Fibroblast of lung (primary cell): Measurements from ENCODE around the gene DGKG.

Experiments used
- EZH2 ChIP-seq: IDR thresholded peaks from 2 replicates; pipeline ENCODE4 v1.5.1; 2012; ENCODE audit warnings: low read length, control low read depth, mild to moderate bottlenecking; ENCODE audit errors: missing control alignments
- TF ChIP-seq, protein P1 (sequence below), 2 donors: IDR thresholded peaks in 1 of 2; conservative IDR thresholded peaks in 1 of 2; 1 replicate in 1 of 2; 2 replicates in 1 of 2; pipeline ENCODE4 v1.5.1; 2011 to 2012; ENCODE audit warnings: low read length in 2 of 2, control low read depth in 1 of 2, inconsistent platforms in 1 of 2, low read depth in 1 of 2, mild to moderate bottlenecking in 1 of 2

DNA sequence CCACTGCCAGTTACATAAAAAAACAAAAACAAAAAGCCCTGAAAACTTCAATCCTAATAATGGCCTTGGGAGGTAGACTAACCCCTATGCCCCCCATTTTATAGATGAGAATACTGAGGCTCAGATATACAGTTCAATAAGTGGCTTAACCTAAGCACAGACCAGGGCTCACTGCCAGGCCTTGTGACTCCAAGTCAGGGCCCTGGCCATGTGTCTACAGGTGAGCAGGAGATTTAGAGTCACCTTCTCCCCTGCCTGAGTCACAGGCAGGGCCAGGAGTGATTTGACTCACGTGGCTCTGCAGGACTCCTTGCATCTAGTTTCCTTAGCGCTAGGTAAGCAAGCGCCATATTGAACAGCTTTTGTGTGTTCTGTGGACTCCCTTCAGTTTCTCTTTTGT lies 154.5 kb downstream of the DGKG start:
- TF ChIP-seq, protein P1, sequence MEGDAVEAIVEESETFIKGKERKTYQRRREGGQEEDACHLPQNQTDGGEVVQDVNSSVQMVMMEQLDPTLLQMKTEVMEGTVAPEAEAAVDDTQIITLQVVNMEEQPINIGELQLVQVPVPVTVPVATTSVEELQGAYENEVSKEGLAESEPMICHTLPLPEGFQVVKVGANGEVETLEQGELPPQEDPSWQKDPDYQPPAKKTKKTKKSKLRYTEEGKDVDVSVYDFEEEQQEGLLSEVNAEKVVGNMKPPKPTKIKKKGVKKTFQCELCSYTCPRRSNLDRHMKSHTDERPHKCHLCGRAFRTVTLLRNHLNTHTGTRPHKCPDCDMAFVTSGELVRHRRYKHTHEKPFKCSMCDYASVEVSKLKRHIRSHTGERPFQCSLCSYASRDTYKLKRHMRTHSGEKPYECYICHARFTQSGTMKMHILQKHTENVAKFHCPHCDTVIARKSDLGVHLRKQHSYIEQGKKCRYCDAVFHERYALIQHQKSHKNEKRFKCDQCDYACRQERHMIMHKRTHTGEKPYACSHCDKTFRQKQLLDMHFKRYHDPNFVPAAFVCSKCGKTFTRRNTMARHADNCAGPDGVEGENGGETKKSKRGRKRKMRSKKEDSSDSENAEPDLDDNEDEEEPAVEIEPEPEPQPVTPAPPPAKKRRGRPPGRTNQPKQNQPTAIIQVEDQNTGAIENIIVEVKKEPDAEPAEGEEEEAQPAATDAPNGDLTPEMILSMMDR (conservative IDR thresholded peaks at IDR 0.05 in 1 of 2, IDR thresholded peaks at IDR 0.05 in 1 of 2; ENCODE audit: low read depth in 1 of 2, low read length in 2 of 2), result no peak
- no peak for TF ChIP-seq EZH2
